H4 (cell line): ENCODE results near the gene ZNF526. TPM values are rescaled to one million over a fixed set of nuclear protein-coding genes. Genes with fewer than 3 reads are reported as not detected.

Experiments
- DNase-seq: peaks from one replicate; pipeline ENCODE4 v3.0.0-alpha.2; 2015; ENCODE audit warnings: low spot score
- total RNA-seq: library from RNA; depleted of rRNA; stranded (reverse); fragments of >200 nt; shearing (Covaris generic); gene quantifications from 2 replicates; pipeline ENCODE4 v1.2.3, GENCODE V29; 2014

ZNF526 gene
- total RNA-seq, 1 experiment from 2014 or later: 4.1 TPM

- no peak for DNase-seq
Observed at GRCh38 chr19:42224940-42225717, 5.0 kb downstream of the ZNF526 start.

GRCh38 chr19:42225718-42226292 is 5.7 kb downstream of the ZNF526 start:
- DNase-seq: no peak

- DNase-seq: no peak
Observed at GRCh38 chr19:42226886-42227285, 6.8 kb downstream of the ZNF526 start.

GRCh38 chr19:42228641-42229040 is 8.5 kb downstream of the ZNF526 start:
- DNase-seq: no peak

GRCh38 chr19:42229301-42229854 is 9.3 kb downstream of the ZNF526 start:
- DNase-seq: no peak

- no peak for DNase-seq
Observed at GRCh38 chr19:42229855-42230351, 9.8 kb downstream of the ZNF526 start.

- DNase-seq: no peak
Observed at GRCh38 chr19:42230571-42230970, 10.5 kb downstream of the ZNF526 start.

GRCh38 chr19:42232435-42232834 is 12.3 kb downstream of the ZNF526 start:
- DNase-seq: no peak

- no peak for DNase-seq
Observed at GRCh38 chr19:42233106-42233505, 13.0 kb downstream of the ZNF526 start.

GRCh38 chr19:42233678-42234292 is 13.7 kb downstream of the ZNF526 start:
- no peak for DNase-seq

- DNase-seq: no peak
Observed at GRCh38 chr19:42234364-42234763, 14.3 kb downstream of the ZNF526 start.

GRCh38 chr19:42235181-42235580 is 15.1 kb downstream of the ZNF526 start:
- DNase-seq: no peak

GRCh38 chr19:42239544-42240220 is 19.6 kb downstream of the ZNF526 start:
- no peak for DNase-seq

GRCh38 chr19:42241279-42241678 is 21.2 kb downstream of the ZNF526 start:
- no peak for DNase-seq

- DNase-seq: no peak
Observed at GRCh38 chr19:42242069-42242511, 22.0 kb downstream of the ZNF526 start.

GRCh38 chr19:42242512-42243409 is 22.6 kb downstream of the ZNF526 start, which contains the start of gene GSK3A:
GSK3A (minus strand) TSS chr19:42242602; CDS start chr19:42242465, 137 bp downstream.
- DNase-seq: peak; percentile 99

- peak; percentile 91 for DNase-seq
Observed at GRCh38 chr19:42244347-42245220, 24.5 kb downstream of the ZNF526 start.

GRCh38 chr19:42245231-42245630 is 25.1 kb downstream of the ZNF526 start:
- no peak for DNase-seq

- DNase-seq: peak; percentile 46
Observed at GRCh38 chr19:42246143-42246921, 26.2 kb downstream of the ZNF526 start.
